GM19467 (cell line): ENCODE results near the gene SERPINA3.
"Not testable (repeated sequence)": the region's sequence is repeated elsewhere in the genome, so short reads cannot be mapped to it uniquely, and the experiment has no call there.

Source experiments
- ATAC-seq: cut with Tn5 transposase; IDR thresholded peaks from one replicate; pipeline ENCODE4 v1.9.1; 2021; ENCODE audit warnings: mild to moderate bottlenecking, moderate library complexity; ENCODE audit not compliant: unreplicated experiment

The SERPINA3 gene

GRCh38 chr14:94612174-94612573 is at the start of gene SERPINA3:
SERPINA3 (plus strand) TSS chr14:94612391; CDS start chr14:94614442, 2,051 bp downstream.
- no peak for ATAC-seq

DNA sequence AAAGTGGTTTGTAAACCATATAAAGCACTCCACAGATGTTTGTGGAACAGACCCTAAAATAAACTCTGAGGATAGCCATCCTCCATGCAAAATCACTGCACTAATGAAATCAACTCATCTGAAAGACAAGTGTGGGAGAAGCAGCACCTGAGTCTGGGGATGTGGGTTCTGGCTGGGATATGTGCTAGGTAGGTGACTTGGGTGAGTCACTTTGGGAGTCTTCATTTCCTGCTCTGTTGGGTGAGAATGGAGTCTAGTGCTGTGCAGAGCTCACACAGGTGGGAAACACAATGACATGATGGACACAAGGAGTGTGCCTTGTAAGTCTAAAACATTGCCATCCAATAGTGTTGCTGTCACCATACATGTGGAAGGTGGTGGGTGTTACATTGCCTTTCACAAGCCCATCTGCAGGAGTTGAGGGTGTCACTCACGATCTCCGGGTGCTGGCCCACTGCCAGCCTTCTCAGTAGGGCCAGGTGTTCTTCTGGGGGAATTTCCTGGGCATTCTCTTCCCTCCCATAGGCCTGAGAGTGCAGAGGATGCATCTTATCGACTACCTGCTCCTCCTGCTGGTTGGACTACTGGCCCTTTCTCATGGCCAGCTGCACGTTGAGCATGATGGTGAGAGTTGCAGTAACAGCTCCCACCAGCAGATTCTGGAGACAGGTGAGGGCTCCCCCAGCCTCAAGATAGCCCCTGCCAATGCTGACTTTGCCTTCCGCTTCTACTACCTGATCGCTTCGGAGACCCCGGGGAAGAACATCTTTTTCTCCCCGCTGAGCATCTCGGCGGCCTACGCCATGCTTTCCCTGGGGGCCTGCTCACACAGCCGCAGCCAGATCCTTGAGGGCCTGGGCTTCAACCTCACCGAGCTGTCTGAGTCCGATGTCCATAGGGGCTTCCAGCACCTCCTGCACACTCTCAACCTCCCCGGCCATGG is 49.0 kb upstream of the SERPINA3 start:
- no peak for ATAC-seq

- ATAC-seq: no peak
Measured at GRCh38 chr14:94564381-94564780, 47.8 kb upstream of the SERPINA3 start.

DNA sequence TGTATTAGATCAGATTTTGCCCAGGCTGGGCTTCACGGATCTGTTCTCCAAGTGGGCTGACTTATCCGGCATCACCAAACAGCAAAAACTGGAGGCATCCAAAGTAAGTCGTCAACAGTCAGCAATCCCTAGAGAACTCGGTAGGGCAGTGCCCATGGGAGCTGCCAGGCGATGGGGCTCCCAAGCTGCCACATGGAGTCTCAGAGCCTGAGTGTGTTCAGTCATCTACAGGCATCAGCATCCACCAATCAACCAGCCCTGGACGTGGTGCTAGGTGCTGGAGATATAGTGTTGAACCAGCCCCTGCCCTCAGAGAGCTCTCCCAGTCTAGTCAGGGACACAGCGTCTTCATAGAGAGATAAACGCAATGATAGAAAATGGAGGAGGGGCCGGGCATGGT is 44.0 kb upstream of the SERPINA3 start:
- no peak for ATAC-seq

GRCh38 chr14:94569381-94570001 is 42.7 kb upstream of the SERPINA3 start:
- ATAC-seq: no peak

- no peak for ATAC-seq
Measured at GRCh38 chr14:94570002-94570400, 42.2 kb upstream of the SERPINA3 start.

GRCh38 chr14:94570440-94570839 is 41.8 kb upstream of the SERPINA3 start:
- no peak for ATAC-seq

GRCh38 chr14:94571395-94571794 is 40.8 kb upstream of the SERPINA3 start:
- no peak for ATAC-seq

GRCh38 chr14:94571950-94572349 is 40.2 kb upstream of the SERPINA3 start:
- ATAC-seq: no peak

DNA sequence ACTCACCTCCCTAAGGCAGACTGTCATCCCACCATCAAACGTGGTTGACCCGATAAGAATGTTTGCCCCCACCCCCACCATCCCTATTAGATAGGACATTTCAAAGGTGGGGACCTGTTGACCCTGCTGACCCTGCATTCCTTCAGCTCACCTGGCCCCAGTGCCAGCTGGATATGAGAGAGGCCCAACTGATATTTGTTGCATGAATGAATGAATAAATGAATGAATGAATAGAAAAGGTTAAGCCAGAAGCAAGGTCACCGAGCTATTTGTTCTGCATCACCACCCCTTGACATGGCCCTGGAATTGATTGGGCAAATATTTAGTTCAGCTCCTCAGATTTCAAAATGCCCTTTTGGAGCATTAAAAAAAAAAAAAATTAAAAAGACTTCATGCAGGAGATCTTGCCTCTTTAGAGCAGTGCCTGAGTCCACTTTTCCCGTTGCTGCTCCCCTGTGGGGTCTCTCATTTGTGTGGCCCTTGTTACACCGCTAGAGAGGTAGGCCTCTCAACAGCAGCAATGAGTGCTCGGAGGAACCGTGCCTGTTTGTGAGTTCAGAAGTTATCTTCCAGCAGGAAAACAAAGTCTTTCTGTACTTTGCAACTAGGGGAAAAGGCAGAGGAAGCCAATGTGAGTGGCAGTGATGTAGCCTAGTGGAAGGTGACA is 39.4 kb upstream of the SERPINA3 start:
- ATAC-seq: no peak

- no peak for ATAC-seq
Measured at GRCh38 chr14:94573475-94574277, 38.5 kb upstream of the SERPINA3 start.

DNA sequence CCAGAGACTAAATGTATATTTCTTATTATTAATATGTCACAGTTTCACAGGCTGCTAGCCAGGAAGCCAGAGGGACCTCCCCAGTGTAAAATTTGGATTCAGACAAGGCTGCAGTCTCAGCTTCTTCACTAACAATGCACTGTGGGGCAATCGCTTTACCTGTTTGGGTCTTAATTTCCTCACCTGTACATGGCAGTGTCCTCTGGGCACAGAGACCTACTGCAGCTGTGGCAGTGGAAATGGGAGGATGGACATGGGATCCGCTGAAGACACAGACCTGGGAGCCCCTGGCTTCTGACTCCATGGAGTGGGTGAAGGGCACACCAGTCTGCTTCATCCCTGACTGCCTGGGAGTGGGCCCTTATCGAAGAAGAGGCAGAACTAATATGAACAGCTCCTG is 37.9 kb upstream of the SERPINA3 start:
- no peak for ATAC-seq

DNA sequence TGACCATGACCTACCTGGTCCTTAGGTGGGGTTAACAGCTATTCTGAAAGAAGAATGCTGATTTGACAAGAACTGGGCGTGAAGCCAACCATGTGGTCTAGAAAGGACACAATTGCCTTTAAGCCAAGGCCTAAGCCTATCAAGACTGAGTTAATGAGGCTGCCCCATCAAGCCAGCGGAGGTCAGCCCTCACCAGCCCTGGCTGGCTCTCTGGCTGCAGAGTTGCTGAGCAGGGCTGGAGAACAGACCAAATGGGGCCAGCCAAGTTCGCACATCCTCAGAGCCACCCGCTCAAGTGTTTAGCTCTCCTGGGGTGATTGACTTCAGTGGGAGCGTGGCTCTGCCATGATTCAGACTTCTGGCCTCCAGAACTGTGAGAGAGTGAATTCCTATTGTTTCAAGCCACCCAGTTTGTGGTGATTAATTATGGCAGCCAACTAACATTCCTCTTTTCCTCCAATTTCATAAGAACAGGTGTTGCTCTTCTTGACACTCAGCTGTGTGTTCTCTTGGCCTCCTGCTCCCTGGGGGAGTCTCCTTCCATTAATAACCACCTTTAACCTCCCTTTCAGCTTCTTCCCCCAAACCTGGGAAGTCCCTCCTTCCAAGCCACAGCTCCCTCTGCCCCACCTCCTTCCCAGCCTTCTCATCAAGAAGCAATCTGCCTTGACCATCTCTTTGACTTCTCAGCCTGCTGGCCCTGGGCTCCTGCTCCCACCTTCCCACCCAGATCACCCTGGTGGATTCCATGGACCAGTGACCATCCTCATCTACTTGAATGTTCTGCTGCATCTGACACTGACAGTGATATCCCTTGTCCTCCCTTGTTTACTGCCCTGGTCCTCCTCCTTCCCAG is 36.2 kb upstream of the SERPINA3 start:
- ATAC-seq: no peak

DNA sequence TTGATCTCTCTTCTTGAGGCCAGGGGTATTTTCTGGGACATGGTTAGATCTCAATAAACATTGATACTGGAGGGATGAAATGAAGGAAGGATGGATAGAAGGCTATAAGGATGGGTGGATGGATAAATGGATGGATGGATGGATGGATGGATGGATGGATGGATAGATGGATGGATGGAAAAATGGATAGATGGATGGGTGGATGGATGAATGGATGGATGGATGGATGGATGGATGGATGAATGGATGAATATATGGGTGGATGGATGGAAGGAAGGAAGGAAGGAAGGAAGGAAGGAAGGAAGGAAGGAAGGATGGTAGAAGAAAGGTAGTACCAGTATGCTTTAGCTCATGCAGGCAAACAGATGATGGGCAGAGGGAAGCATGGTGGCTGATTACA is 34.7 kb upstream of the SERPINA3 start:
- not testable (repeated sequence) for ATAC-seq

DNA sequence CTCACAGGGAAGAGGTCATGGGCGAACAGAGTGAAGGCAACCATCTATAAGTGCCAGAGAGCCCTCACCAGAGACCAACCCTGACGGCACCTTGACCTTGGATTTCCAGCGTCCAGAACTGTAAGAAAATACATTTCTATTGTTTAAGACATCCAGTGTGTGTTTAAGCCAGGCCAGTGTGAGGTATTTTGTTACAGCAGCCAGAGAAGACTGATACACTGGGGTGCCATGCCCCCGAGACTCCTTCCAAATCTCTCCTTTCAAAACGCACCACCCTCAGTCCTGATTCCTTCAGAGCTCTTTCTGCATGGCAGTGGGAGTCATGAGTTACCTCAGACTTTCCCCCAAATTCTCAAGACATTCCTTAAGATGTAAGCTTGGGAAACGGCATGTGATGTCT is 33.5 kb upstream of the SERPINA3 start:
- ATAC-seq: no peak

DNA sequence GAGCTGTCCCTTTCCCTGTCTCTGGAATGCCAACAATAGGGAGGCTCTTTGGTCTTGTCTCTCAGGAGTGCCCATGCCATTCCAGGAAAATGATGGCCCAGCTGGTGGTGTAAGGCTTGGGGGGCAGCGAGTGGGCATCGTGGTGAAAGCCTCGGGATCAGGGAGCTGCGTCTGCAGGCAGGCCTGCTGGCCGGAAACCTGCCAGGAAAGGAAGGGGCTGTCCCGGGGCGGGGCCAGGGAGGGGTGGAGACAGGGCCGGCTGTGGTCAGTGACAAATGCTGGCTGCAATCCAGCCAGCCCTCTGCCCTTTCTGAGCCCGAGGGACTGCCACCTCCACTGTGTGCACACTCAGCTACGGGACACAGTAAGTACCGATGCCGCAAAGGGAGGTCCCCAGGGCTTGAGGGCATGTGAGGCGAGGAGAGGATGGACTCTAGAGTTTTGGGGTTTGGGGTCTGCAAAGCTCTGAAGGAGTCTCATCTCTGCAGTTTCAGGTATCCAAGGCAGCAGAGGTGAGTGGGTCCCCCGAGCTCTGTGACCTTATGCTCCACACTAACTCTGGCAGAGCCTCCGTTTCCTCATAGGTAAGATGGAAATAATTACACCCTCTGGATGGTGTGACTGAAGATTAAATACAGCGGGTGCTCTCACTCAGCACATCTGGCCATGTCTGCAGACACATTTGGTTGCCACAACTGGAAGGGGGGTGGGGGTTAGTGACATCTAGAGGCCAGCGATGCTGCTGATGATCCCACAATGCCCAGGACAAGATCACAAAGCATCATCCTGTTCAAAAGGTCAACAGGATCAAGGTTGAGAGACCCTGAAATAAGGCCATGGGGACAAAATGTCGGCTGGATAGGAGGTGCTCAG is 30.8 kb upstream of the SERPINA3 start, which contains the start of gene SERPINA5:
TSS of gene SERPINA5 (plus strand) at position 300 of the 873 bp plus-strand sequence. CDS start 5,937 bp downstream, outside the sequence.
- no peak for ATAC-seq

DNA sequence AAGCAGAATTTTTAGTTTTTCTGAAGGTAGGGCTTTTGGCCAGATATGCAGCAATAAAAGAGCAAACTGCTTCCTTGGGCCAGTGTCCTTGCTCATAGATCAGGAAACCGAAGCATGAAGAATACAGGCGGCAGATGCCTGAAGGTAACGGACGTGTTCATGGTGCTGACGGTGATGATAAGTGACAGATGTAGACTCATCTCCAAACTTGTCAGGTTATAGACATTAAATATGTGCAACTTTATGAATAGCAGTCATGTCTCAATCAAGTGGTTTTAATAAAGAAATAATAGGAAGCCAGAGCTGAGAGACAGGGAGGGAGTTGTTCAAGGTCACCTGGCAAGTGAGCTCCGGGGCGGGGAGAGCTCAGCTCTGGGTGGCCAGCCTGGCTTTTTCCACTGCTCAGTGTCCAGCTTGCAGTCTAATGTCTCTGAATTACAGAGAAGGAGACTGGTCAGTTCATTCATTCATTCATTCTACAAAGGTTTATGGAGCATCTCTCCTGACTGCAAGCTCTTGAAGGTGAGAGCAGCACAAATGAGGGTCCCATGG is 29.9 kb upstream of the SERPINA3 start:
- no peak for ATAC-seq

DNA sequence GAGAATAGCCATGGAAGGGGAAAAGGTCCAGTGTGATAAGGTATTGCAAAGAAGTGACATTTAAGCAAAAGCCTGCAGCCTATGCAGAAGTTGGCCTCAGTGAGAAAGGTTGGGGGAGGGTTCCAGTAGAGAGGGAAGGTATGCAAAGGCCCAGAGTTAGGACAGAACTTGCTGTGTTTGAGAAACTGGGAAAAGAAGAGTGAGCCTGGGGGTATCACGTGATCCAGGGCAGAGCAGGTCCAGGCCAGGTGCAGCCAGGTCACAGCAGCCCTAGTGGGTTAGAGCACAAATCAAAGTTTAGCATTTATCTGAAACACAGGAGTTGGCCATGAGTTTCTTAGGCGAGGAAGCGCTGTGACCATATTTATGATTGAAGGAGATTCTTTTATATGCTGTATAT is 29.3 kb upstream of the SERPINA3 start:
- ATAC-seq: no peak

DNA sequence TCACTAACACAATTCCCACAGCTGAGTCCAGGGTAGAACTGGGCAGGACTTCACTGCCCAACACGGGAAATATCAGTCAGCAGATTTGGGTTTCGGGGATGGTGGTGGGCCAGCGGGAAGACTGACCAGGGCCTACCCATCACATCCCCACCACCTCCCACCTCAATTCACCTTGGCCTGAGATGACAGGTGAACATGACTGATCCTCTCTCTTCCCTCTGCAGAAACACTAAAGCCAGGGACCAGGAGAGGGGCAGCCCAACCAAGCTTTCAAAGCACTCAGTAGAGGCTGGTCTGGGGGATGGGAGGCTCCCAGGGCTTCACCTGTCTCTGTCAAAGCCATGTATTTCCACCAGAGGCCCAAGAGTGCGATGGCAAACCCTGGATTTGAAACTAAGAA is 28.6 kb upstream of the SERPINA3 start:
- ATAC-seq: no peak
